Measurements from ENCODE around the gene RAB11FIP3. TPM values are rescaled to one million over a fixed set of nuclear protein-coding genes. Genes with fewer than 3 reads are reported as not detected.
A peak's percentile ranks its signal among the peaks of the same experiment; 100 is the strongest.
"Not testable (repeated sequence)": the region's sequence is repeated elsewhere in the genome, so short reads cannot be mapped to it uniquely, and the experiment has no call there.

The RAB11FIP3 gene, protein sequence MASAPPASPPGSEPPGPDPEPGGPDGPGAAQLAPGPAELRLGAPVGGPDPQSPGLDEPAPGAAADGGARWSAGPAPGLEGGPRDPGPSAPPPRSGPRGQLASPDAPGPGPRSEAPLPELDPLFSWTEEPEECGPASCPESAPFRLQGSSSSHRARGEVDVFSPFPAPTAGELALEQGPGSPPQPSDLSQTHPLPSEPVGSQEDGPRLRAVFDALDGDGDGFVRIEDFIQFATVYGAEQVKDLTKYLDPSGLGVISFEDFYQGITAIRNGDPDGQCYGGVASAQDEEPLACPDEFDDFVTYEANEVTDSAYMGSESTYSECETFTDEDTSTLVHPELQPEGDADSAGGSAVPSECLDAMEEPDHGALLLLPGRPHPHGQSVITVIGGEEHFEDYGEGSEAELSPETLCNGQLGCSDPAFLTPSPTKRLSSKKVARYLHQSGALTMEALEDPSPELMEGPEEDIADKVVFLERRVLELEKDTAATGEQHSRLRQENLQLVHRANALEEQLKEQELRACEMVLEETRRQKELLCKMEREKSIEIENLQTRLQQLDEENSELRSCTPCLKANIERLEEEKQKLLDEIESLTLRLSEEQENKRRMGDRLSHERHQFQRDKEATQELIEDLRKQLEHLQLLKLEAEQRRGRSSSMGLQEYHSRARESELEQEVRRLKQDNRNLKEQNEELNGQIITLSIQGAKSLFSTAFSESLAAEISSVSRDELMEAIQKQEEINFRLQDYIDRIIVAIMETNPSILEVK
- 21.1 and 36.3 TPM in 2 replicates for total RNA-seq

DNA sequence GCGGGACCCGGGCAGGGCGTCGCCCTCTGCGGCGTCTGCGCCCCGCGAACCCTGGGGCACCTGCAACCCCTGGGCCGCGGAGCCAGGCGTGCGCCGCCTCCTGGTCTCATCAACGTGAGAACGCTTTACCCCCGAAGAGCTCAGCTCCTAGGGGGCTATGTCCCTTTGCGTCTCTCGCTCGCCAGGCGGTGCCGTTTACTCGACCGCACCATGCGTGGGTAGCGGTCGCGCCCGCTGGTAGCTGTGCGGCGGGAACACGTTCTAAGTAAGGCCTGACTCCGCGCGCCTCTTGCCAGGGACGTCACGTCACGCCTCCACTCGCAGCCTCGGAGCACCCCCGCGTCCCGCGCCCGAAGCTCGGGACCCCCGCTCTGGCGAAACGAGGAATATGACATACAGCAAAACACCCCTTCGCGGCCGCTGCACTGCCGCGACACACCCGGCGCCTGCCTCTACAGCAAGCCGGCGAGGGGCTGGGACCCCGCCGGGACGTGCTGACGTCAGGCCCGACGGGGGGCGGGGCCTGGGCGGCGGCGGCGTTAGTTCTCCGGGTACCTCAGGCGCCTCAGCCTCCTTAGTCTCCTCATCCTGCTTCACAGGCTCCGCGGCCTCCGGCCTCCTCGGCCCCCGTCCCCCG lies at the start of gene RAB11FIP3:
RAB11FIP3 (plus strand) TSS at position 568 of the 637 bp plus-strand sequence. CDS start 358 bp downstream, outside the sequence.
- DNase-seq (ENCODE audit: low read depth in 2 of 2), result peak; percentile 85 to 87

- DNase-seq (ENCODE audit: low read depth in 2 of 2), result no peak
Observed at GRCh38 chr16:375927-376816, 49.3 kb upstream of the RAB11FIP3 start.

DNA sequence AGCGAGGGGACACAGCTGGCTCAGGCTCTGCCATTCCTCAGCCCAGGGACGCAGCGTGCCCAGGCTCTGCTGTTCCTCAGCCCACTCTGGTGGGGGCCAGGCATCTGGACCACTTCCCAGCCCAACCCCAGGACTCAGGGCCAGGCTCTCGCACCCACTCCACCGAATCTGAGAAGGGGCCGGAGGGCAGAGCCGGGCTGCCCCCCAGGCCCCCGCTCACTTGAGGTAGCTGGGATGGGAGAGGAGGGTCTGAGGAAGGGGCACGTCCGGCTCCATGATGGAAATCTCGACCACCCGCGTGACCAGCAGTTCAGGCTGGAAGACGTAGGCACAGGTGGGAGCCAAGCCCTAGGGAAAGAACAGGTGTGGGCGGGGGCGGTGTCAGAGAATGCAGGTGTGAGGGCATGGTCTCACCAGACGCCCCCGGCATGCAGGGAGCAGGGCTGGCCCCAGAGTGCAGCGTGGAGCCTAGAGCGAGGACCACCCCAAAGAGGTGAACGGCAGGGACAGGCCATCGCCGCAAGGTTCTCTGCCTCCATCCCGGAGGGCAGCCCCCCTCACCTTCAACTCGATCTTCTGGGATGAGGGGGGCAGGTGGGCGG lies 48.5 kb upstream of the RAB11FIP3 start:
- DNase-seq (ENCODE audit: low read depth in 2 of 2), result no peak

GRCh38 chr16:377419-377951 lies 48.0 kb upstream of the RAB11FIP3 start:
- no peak for DNase-seq (ENCODE audit: low read depth in 2 of 2)

- DNase-seq (ENCODE audit: low read depth in 2 of 2), result not testable (repeated sequence)
Observed at GRCh38 chr16:378113-378820, 47.2 kb upstream of the RAB11FIP3 start.

DNA sequence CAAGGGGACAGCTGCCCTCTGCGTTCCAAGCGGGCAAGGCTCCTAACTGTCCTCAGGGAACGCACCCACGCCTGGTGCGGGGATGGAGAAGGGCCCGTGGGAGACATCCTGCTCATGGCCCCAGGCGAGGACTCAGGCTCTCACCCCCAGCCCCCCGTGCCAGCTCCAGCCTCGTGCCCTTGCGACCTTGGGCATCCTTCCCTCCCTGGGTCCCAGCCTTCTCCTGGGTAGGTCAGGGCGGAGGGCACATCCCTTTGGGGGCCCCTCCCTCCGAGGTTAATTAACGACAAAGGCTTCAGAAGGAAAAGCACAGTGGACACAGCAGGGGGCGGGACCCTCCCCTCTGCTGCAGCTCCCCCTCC lies 46.6 kb upstream of the RAB11FIP3 start:
- no peak for DNase-seq (ENCODE audit: low read depth in 2 of 2)

- no peak for DNase-seq (ENCODE audit: low read depth in 2 of 2)
Observed at GRCh38 chr16:379183-379960, 46.1 kb upstream of the RAB11FIP3 start.

DNA sequence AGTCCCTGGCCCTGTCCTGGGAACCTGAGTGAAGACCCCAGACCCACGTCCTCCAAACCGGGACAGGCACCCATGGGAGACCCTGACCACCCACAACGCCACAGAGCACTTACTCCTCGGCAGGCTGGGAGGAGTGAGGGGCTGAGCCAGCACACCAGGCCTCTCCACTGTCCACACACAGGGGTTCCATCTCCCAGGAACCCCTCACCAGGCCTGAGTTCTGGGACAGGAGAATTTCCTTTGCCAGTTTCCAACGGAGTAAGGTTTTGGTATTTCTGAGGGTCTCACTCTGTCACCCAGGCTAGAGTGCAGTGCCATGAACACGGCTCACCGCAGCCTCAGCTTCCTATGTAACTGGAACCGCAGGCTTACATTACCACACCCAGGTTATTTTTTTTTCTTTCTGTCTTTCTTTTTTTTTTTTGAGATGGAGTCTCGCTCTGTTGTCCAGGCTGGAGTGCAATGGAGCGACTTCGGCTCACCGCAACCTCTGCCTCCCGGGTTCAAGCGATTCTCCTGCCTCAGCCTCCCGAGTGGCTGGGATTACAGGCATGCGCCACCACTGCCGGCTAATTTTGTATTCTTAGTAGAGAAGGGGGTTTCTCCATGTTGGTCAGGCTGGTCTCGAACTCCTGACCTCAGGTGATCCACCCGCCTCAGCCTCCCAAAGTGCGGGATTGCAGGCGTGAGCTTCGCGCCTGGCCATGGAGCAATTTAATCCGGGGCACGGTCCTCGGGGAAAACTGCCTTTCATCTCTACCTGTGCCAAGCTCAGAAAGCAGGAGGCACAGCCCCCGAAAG lies 45.3 kb upstream of the RAB11FIP3 start:
- no peak for DNase-seq (ENCODE audit: low read depth in 2 of 2)

DNA sequence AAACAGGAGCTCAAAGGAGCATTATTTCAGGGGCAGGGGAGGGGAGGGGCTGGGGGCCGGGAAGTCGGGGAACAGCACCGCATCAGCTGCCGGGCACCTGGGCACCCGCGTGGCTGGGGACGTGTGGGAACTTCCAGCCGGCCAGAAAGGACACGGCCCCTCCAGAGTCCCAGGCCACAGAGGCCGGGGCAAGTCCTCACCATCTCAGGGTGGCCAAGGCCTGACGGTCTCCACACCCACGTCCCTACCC lies 44.8 kb upstream of the RAB11FIP3 start:
- no peak for DNase-seq (ENCODE audit: low read depth in 2 of 2)

DNA sequence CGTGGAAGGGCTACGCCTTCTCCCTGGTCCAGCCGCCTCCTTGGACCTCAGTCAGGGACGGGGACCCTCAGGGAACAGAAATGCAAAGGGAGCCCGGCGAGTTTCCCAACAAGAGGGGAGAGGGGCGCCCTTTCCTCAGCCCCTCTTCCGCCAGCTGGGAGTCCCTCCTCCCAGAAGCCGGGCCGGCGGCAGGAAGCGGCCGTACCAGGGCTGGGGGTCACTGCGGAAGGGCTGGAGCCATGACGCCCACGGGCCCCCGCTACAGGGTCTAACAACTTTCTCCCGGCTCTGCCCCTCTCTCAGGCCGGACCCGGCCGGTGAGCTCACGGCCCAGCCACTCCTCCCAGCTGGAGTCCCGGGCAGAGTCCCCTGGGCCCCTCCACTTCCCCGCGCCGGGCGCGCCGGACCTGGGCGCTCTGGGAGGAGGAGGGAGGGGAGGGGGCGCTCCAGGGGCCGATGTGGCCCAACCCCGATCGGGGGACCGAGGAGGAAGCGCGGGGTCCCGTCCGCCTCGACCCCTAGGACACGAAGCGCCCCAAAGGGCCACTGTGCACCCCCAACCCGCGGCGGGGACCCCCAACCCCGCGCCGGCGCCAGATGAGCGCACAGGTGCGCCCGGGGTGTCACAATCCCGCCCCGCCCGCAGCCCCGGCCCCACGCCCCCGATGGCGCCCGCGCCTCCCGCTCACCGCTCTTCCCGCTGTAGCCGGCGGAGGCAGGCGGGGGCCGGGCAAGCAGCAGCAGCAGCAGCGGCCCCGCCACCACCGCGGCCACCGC lies 44.2 kb upstream of the RAB11FIP3 start:
- peak; percentile 19 to 36 for DNase-seq (ENCODE audit: low read depth in 2 of 2)

- DNase-seq (ENCODE audit: low read depth in 2 of 2), result peak; percentile 54 to 72
Observed at GRCh38 chr16:381789-382717, 43.4 kb upstream of the RAB11FIP3 start, which contains the start of gene PGAP6. TSS of gene PGAP6 (minus strand) at chr16:381978. CDS start at chr16:381821, 157 bp downstream.

DNA sequence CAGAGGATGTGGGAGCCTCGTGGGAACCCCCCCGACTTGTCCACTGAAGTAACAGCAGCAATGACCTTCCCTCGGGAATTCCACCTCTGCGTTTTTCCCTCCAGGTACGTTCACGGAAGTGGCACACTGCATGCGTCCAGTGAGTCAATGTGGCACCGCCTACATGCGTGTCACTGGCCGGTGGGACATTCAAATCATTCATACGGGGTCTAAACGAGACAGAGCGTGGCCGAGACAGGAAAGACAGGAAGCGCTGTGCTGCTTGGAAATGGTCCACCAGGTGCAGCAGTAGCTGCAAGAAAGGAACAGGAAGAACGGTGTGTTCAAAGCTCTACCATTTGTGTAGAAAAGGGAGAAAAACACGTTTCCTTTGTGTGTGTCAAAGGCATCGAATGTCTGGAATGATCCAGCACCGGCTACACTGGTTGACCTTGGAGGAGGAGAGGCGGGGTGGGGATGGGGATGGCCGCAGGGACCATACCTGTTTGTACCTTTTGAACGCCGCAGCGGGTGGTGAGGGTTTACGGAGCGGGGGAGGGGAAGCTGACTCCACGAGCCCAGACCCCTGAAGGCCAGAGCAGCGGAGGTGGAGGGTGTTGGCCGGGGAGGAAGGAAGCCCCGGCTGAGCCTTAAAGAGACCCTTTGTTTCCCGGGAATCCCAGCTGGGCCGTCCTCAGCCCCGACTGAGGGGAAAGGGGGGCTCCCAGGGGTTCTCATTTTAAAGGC lies 42.0 kb upstream of the RAB11FIP3 start:
- peak; percentile 48 to 66 for DNase-seq (ENCODE audit: low read depth in 2 of 2)

GRCh38 chr16:386641-387156 lies 38.8 kb upstream of the RAB11FIP3 start:
- no peak for DNase-seq (ENCODE audit: low read depth in 2 of 2)

GRCh38 chr16:387761-388666 lies 37.4 kb upstream of the RAB11FIP3 start:
- not testable (repeated sequence) for DNase-seq (ENCODE audit: low read depth in 2 of 2)

- DNase-seq (ENCODE audit: low read depth in 2 of 2), result no peak
Observed at GRCh38 chr16:389352-389751, 36.1 kb upstream of the RAB11FIP3 start.

All from lung microvascular endothelial cell (primary cell).